ENCODE measurements around the gene NSUN2. TPM values are rescaled to one million over a fixed set of nuclear protein-coding genes. Genes with fewer than 3 reads are reported as not detected.
"Not testable (repeated sequence)": the region's sequence is repeated elsewhere in the genome, so short reads cannot be mapped to it uniquely, and the experiment has no call there.

NSUN2 gene
- total RNA-seq, 2 experiments from 2014 or later = 130 to 134 TPM

DNA sequence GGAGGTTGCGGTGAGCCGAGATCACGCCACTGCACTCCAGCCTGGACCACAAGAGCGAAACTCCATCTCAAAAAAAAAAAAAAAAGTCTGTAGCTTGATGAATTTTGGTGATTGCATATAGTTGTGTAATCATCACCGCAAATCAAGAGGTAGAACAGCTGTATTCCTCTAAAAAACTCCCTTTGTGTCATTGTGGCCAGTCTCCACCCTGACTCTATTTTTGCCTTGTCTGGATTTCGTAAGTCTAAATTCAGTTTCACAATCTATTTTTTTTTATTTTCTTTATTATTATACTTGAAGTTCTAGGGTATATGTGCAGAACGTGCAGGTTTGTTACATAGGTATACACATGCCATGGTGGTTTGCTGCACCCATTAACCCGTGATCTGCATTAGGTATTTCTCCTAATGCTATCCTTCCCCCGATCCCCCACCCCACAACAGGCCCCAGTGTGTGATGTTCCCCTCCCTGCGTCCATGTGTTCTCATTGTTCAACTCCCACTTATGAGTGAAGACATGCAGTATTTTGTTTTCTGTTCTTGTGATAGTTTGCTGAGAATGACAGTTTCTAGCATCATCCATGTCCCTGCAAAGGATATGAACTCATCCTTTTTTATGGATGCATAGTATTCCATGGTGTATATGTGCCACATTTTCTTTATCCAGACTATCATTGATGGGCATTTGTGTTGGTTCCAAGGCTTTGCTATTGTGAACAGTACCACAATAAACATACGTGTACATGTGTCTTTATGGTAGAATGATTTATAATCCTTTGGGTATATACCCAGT, 12.9 kb upstream of the NSUN2 start:
- CTCF ChIA-PET, POLR2A ChIA-PET: not testable (repeated sequence)

DNA sequence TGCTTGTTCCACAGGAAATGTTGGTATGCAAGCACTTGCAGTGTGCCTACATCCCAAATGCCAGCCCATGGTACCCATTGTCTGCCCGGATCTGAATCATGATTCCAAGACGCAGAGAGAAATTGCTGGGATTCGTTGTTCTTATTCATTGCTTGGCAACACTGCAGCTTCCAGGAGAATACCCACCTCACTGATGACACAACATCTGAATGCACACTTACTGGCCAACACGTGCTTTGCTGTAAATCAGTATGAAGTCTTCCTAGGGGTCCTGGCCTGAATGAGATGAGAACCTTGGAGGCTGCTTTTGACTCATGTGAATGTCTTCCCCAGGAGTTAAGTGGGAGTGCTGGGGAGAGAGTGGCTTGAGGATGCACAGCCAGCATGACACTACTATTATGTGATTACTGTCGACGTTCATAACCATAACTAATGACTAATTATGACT, 12.0 kb upstream of the NSUN2 start:
- POLR2A ChIA-PET = no interaction called here
- CTCF ChIA-PET = no interaction called here

DNA sequence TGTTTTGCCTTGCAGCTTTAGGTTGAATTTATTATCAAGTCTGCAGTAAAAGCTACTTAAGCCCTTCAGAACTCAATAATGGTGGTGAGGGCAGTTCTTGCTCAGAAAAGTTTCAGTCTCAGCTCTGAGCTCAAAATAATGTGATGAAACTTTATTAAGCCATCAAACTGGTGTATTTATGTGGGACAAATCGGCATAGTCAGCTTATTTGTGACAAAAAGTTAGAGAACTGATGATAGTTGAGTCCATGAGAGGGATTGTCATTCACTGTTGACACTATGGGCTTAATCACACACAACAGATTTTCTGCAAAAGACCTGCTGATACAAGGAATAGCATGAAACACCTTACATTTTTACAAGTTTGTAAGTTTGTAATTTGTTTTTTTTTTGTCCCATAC, 9.8 kb upstream of the NSUN2 start:
- POLR2A ChIA-PET = interaction anchor here (1.1 kb wide), 1 partner anchor 10 kb away, joined by 3 read pairs; the partner anchor contains the start of genes NSUN2 and SRD5A1
- CTCF ChIA-PET = interaction anchor here (0.7 kb wide), 1 partner anchor 10 kb away, joined by 4 read pairs; no protein-coding TSS in a partner anchor

DNA sequence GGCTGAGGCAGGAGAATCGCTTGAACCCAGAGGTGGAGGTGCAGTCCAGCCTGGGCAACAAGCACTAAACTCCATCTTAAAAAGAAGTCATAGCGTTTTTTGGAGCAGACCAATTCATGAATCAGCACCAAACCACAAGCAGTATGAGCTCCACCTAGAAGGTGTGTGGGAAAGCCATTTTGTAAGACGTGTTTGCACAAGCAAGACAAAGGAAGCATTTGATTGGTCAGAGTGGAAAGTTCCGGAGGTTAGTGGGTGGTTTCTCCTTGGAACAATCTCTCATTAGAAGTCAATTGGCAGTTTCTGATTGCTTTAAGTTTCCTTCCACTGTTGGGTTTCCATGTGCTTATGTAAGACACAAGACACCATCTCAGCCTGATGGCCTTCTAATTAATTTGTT, 5.4 kb upstream of the NSUN2 start:
- POLR2A ChIA-PET = no interaction called here
- CTCF ChIA-PET = no interaction called here

DNA sequence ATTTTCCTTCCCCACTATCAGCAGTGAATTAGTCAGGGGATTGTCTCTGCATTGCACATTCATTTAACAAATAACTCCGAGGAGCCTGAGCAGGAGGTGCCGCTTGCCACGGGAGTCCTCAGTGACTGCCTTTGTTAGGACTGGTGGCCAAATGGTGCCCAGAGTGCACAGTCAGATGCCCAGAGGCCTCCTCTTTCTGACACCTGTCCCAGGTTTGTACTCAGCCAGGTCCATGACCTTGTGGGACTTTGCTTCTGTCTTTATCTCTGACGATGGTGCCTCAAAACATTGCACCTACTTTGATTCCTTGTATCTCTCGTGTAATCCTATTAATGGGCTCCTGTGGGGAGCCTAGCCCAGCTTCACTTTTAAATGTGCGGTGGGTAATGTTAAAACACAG, 4.7 kb upstream of the NSUN2 start:
- CTCF ChIA-PET = no interaction called here
- POLR2A ChIA-PET = no interaction called here

DNA sequence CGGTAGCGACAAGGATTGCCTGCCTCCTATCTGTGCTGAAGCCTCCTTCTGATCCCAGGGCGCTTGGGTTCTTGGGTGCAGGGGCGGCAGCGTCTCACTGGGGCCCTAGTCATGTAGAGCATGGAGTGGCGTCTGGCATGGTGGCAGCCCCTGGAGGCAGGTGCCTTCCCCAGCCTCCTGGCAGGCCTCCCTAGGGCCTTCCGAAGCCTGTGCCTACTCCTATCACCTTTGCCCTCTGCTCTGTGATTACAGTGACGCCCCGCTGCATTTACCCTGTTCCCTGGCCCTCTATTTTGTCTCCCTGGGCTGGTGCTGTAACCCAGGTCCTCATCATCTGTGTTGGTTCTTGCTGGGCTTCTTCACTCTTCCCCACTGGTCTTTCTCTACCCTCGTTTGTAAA, 4.2 kb upstream of the NSUN2 start:
- CTCF ChIA-PET = no interaction called here
- POLR2A ChIA-PET = no interaction called here

DNA sequence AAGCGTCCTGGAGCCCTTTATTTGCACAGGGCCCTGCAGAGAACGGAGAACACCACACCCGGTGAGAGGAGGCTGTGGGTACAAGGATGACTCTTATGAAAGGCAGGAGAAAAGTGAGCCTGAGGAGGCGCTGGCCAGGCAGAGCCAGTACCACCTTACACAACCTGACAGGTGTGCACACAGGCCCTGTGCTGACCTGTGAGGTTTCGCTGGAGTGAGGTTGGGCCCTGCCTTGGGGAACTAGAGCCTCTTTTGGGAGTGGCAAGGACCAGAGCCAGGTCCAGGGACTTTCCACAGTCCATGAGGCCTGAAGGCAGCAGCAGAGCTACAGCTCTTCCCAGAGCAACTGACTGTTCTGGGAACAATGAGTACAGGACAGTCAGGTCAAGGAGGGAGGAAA, 3.4 kb upstream of the NSUN2 start:
- ChIA-PET POLR2A (no interaction called here), CTCF (no interaction called here)

DNA sequence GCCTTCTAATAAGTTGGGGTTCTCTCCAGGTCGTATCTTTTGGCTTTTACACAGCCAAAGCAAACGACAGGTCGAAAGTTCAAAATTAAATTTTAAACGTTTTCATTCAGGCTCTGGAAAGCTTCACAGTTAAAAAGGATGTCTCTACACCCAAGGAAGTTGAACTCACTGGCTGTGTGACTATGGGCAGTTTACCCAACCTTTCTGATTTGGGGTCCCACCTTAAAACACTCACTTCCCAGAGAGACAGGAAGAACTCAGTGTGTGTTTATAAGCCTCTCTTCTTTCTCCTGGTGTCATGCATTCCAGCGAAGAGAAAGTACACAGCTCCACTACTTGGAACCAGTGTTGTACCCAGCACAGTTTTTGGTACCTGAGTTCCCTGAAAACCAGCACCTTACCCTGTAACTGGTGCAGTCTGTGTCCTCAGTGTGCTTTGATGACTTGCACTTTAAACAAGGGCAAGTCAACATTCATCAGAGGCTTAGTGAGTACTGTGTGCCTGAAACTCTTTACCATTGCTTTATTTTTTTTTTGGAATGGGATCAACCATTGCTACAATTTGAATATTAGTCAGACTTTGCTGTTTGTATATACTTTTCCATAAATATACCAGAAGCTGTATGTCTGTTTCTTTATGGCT, 2.1 kb upstream of the NSUN2 start:
- POLR2A ChIA-PET = interaction anchor here (0.5 to 0.6 kb wide), 2 partner anchors 18 to 1235 kb away, joined by 4 to 12 read pairs; no protein-coding TSS in a partner anchor

DNA sequence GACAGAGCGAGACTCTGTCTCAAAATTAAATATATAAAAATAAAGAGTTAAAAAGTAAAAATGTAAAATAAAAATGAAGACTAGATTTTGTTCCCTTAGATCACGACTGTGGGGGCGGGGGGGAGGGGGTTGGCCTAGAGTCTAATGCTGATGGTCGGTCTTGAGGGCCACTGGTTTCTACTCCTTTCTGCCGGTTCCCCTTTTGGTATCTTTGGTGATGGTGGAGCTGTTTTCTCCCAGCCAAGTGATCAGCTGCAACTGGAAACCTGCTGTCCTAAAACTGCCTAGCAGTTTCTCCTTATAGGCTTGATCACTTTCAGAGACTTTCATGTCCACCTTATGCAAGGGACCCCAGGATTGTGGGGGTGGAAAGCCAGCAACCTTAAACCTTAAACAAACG, 1.5 kb upstream of the NSUN2 start:
- CTCF ChIA-PET = no interaction called here

More for the DNA sequence above, 2.1 kb upstream of the NSUN2 start:
- CTCF ChIA-PET = no interaction called here

DNA sequence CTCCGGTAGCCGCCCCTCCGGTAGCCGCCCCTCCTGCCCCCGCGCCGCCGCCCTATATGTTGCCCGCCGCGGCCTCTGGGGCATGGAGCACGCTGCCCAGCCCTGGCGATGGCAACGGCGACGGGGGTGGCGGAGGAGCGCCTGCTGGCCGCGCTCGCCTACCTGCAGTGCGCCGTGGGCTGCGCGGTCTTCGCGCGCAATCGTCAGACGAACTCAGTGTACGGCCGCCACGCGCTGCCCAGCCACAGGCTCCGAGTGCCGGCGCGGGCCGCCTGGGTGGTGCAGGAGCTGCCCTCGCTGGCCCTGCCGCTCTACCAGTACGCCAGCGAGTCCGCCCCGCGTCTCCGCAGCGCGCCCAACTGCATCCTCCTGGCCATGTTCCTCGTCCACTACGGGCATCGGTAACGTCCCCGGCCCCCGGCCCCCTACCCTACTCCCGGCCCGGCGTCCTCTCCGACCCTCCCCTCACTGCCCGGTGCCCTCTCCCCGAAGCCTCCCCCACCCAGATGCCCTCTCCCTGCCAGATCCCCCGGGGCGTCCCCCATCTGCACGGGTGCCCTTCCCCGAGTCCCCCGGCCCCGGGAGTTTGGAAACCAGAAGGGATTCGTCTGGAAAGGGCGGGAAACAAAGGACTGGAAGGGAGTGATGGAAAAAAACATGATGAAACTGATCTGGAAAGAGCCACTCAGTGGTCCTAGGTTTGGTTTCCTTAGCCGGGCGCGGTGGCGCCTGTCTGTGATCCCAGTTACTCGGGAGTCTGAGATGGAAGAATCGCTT, 813 bp upstream of the NSUN2 start:
- CTCF ChIA-PET = interaction anchor here (1.1 kb wide), 1 partner anchor 98 kb away, joined by 3 read pairs; no protein-coding TSS in a partner anchor
- POLR2A ChIA-PET = interaction anchor here (0.8 to 2.6 kb wide), 4 partner anchors 9 to 78 kb away, joined by 3 to 20 read pairs (median 4); partner anchors contain the start of gene TENT4A

More for the DNA sequence above, 1.5 kb upstream of the NSUN2 start:
- POLR2A ChIA-PET = no interaction called here

DNA sequence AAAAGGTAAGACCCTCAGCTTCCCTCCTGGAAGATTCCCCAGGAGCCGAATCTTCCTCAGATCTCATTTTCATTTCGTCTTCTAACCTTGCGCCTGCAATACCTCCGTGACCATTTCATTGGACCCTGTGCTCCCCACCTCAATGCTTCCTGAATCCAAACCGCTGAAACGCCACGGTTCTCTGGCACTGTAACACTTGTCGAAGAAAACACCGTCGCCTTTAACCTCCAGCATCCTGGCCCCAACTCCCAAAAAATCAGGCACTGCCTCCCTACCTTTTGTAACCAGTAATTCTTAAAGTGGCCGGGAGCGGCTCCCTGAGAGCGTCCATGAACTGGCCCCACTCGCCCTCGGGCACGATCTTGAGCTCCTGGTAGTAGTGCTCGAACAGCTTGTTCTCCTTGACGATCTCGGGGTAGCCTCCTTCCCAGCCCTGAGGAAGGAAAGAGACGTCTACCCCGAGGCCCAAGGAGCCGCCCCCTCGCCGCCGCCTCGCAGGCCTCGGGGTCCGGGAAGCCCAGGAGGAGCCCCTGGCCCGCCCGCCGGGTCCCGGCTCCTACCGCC, 438 bp downstream of the NSUN2 start:
- ChIA-PET CTCF (interaction anchor here (1.1 kb wide), 2 partner anchors 99 to 113 kb away, joined by 3 read pairs; no protein-coding TSS in a partner anchor), POLR2A (interaction anchor here (0.9 to 2.6 kb wide), 3 partner anchors 10 to 80 kb away, joined by 3 to 20 read pairs (median 4); partner anchors contain the start of gene TENT4A)

DNA sequence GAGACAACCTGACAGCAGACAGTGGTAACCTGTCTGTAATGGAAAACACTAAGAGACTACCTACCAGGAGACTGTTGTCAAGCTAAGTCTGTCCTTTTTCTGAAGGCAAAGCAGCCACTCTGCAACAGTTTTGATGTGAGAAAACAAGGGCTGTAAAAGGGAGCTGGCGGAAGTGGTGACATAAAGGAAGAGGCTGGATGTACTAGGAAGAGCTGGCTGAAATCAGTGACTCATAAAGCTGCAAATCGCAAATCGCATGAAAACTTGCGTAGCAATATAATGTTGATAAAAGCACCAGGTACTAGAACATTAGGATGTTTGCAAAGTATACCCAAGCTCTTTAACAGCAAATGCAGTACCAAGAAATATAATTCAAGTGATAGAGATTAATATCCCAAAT, 1.4 kb downstream of the NSUN2 start:
- CTCF ChIA-PET = interaction anchor here (1.1 kb wide), 1 partner anchor 114 kb away, joined by 3 read pairs; no protein-coding TSS in a partner anchor
- POLR2A ChIA-PET = interaction anchor here (2.6 kb wide), 1 partner anchor 81 kb away, joined by 20 read pairs; the partner anchor contains the start of gene TENT4A

DNA sequence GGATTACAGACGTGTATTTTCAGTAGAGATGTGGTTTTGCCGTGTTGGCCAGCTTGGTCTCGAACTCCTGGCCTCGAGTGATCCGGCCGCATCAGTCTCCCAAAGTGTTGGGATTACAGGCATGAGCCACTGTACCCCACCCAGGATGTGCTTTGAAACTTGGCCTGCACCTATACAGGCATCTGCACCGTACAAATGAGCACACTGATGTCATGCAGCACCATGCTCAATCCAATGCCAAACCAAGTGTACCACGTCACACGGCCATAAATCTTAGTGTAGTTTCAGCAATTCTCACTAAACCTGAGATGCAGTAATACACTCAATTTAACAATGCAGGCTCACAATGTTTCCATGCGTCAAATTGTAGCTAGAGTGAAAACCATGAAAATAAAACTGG, 6.3 kb downstream of the NSUN2 start:
- POLR2A ChIA-PET = no interaction called here
- CTCF ChIA-PET = no interaction called here

DNA sequence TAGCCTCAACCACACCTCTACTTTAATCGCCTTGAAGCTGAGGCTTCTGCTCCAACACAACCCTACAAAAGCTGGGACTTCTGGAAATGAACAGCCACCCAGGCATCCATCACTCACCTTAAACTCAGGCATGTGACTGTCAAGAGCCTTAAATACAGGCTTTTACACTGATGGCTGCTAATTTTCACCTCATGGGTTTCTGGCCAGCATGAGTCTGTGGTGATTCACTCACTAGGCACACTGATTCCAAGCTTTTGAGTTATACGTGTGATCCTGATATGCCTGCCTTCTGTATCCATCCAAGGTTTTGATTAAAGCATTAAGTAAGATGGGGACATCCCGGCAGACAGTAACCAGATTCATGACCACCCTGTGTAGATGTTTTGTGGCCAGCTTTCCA, 8.9 kb downstream of the NSUN2 start:
- POLR2A ChIA-PET = interaction anchor here (0.5 to 1.2 kb wide), 2 partner anchors 9 to 127 kb away, joined by 3 to 5 read pairs; partner anchors contain the start of genes NSUN2 and SRD5A1
- CTCF ChIA-PET = no interaction called here

DNA sequence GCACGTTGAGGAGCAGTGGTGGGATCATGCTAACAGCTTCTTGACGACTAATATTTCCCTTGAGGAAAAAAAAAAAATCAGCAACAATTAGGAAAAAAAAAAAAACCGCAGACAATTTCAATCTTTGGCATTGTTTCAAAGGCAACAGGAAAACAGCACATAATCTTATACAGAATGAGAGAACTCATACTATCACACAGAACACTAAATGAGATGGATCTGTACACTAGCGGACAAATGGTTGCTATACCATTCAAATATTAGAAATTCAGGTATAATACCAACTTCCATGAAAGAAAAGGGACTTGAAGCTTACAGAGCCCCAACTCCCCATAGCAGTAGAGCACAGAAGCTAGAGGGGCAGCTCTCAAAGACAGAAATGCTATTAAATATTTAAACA, 9.6 kb downstream of the NSUN2 start:
- ChIA-PET CTCF (no interaction called here), POLR2A (interaction anchor here (0.5 to 1.2 kb wide), 4 partner anchors 9 to 128 kb away, joined by 3 to 5 read pairs (median 4); partner anchors contain the start of genes NSUN2 and SRD5A1)

DNA sequence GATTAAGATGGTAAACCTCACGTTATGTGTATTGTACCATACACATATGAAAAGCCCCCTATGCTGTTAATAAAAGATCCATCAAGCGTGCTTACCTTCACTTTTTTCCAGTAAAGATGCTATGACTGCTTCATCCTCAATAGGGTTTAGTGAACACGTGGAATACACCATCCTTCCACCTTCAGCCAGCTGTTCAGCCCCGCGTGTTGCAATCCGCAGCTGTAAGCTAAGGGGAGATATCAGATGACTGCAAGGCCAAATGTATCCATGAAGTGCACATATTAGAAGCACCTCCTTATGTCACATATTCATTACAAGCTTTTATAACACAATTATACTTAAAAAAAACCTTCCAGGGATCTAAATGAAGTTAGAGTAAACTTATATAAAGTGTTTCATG, 16.2 kb downstream of the NSUN2 start:
- ChIA-PET POLR2A (no interaction called here), CTCF (no interaction called here)

DNA sequence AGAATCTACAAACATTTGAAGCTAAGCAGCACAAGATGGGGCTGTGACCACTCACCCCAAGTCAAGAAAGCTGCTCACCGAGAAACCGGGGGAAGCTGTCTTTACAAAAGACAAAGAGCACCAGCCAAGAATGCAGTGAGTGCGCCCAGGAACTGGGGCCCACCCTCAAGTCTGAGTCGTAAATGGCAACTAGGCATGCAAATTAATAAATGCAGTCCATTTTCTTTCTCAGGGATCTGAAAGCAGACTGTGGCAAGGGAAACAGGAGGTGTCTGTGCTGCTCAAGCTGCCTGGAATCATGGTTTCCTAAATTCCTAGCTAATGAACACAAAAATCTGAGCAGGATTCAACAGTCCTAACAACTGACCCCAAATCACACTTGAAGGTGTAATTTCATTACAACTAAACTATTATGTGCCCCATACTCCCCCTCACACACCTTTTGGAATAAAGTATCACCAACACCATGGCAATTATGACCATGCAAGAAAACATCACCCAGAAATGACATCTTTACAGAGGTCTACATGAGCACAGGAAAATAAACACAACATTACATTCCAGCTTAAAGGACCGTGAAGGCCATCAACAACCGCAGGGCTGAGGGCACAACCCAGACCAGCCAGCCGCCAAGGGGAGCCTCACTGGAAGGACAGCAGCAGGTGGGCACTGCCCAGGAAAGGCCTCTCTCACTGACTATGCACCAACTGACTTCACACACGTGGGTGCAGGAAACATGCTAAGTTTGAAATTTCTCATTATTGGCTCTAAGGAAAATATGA, 17.6 kb downstream of the NSUN2 start:
- ChIA-PET POLR2A (interaction anchor here (0.6 kb wide), 1 partner anchor 8 kb away, joined by 4 read pairs; no protein-coding TSS in a partner anchor), CTCF (interaction anchor here (1.6 kb wide), 1 partner anchor 10 kb away, joined by 3 read pairs; no protein-coding TSS in a partner anchor)
